ENCODE results near the gene TCF7L2. TPM values are rescaled to one million over a fixed set of nuclear protein-coding genes. Genes with fewer than 3 reads are reported as not detected.

Gene TCF7L2
- polyA plus RNA-seq, 1 experiment, result 6.3 TPM

GRCh38 chr10:113027230-113027573 lies 77.2 kb downstream of the TCF7L2 start:
- CTCF ChIA-PET, result no interaction called here
- Histone ChIP-seq H3K9me3 (ENCODE audit: control insufficient read depth, insufficient read depth, low read length) (no peaks in the 10 kb centered on the region), H3K27me3 (ENCODE audit: control insufficient read depth, insufficient read depth, low read length) (no peaks in the 10 kb centered on the region), H3K27ac (ENCODE audit: low read depth, low read length) (peak overlapping the region; percentile 11), H3K4me3 (ENCODE audit: low read depth, low read length) (no peak overlapping the region)
- DNase-seq (ENCODE audit: low read depth, low spot score), result no peak
- no peak for TF ChIP-seq CTCF (IDR thresholded peaks at IDR 0.05; ENCODE audit: low read depth, low read length)
- POLR2A ChIA-PET, result no interaction called here

GRCh38 chr10:113027574-113028455 lies 77.8 kb downstream of the TCF7L2 start:
- TF ChIP-seq CTCF (IDR thresholded peaks at IDR 0.05; ENCODE audit: low read depth, low read length), result 0 out of 2 replicates have a peak, but pooled peaks have one; percentile 4
- Histone ChIP-seq H3K27me3 (ENCODE audit: control insufficient read depth, insufficient read depth, low read length) (no peaks in the 10 kb centered on the region), H3K4me3 (ENCODE audit: low read depth, low read length) (no peak overlapping the region), H3K9me3 (ENCODE audit: control insufficient read depth, insufficient read depth, low read length) (no peaks in the 10 kb centered on the region), H3K27ac (ENCODE audit: low read depth, low read length) (no peak overlapping the region)
- ChIA-PET POLR2A (no interaction called here), CTCF (no interaction called here)
- no peak for DNase-seq (ENCODE audit: low read depth, low spot score)

- ChIA-PET CTCF (no interaction called here), POLR2A (no interaction called here)
These were observed 78.7 kb downstream of the TCF7L2 start for GRCh38 chr10:113028456-113029440.

GRCh38 chr10:113030453-113030852 lies 80.4 kb downstream of the TCF7L2 start:
- POLR2A ChIA-PET, result no interaction called here
- no peak for DNase-seq (ENCODE audit: low read depth, low spot score)
- CTCF ChIA-PET, result interaction anchor here (1.2 kb wide), 1 partner anchor 10 kb away, joined by 4 read pairs; no protein-coding TSS in a partner anchor
- Histone ChIP-seq H3K27ac (ENCODE audit: low read depth, low read length) (no peak overlapping the region), H3K27me3 (ENCODE audit: control insufficient read depth, insufficient read depth, low read length) (no peaks in the 10 kb centered on the region), H3K4me3 (ENCODE audit: low read depth, low read length) (no peak overlapping the region), H3K9me3 (ENCODE audit: control insufficient read depth, insufficient read depth, low read length) (no peaks in the 10 kb centered on the region)
- no peak for TF ChIP-seq CTCF (IDR thresholded peaks at IDR 0.05; ENCODE audit: low read depth, low read length)

More at GRCh38 chr10:113028456-113029440, 78.7 kb downstream of the TCF7L2 start:
- DNase-seq (ENCODE audit: low read depth, low spot score), result no peak
- no peak overlapping the region for H3K27ac ChIP-seq (ENCODE audit: low read depth, low read length)
- no peak overlapping the region for H3K4me3 ChIP-seq (ENCODE audit: low read depth, low read length)
- no peak for TF ChIP-seq CTCF (IDR thresholded peaks at IDR 0.05; ENCODE audit: low read depth, low read length)
- no peaks in the 10 kb centered on the region for H3K9me3 ChIP-seq (ENCODE audit: control insufficient read depth, insufficient read depth, low read length)
- no peaks in the 10 kb centered on the region for H3K27me3 ChIP-seq (ENCODE audit: control insufficient read depth, insufficient read depth, low read length)
